ENCODE measurements around the gene ARHGAP23.
"Not testable (repeated sequence)": the region's sequence is repeated elsewhere in the genome, so short reads cannot be mapped to it uniquely, and the experiment has no call there.

ARHGAP23 gene

GRCh38 chr17:38461683-38462082 is 33.4 kb downstream of the ARHGAP23 start:
- Histone ChIP-seq H3K27ac (ENCODE audit: low read length) (no peak overlapping the region), H3K9me3 (ENCODE audit: control insufficient read depth, insufficient read depth, low read length) (no peaks in the 10 kb centered on the region), H3K4me3 (ENCODE audit: low read length) (no peak overlapping the region), H3K4me1 (ENCODE audit: control insufficient read depth, insufficient read depth, low read length) (no peaks in the 10 kb centered on the region), H3K27me3 (ENCODE audit: control insufficient read depth, insufficient read depth, low read length) (no peaks in the 10 kb centered on the region), H3K36me3 (ENCODE audit: control insufficient read depth, insufficient read depth, low read length) (peaks cover 39% of the 10 kb centered on the region)
- WGBS (ENCODE audit: insufficient coverage, insufficient read length) = no CpG with 5 or more reads among the region's 7 CpGs
- DNase-seq (ENCODE audit: low read depth, low spot score) = no peak

- Histone ChIP-seq H3K4me1 (ENCODE audit: control insufficient read depth, insufficient read depth, low read length) (no peaks in the 10 kb centered on the region), H3K36me3 (ENCODE audit: control insufficient read depth, insufficient read depth, low read length) (peaks cover 47% of the 10 kb centered on the region), H3K4me3 (ENCODE audit: low read length) (no peak overlapping the region), H3K27me3 (ENCODE audit: control insufficient read depth, insufficient read depth, low read length) (no peaks in the 10 kb centered on the region), H3K9me3 (ENCODE audit: control insufficient read depth, insufficient read depth, low read length) (no peaks in the 10 kb centered on the region), H3K27ac (ENCODE audit: low read length) (no peak overlapping the region)
- DNase-seq (ENCODE audit: low read depth, low spot score) = no peak
- no CpG with 5 or more reads among the region's 8 CpGs for WGBS (ENCODE audit: insufficient coverage, insufficient read length)
Observed at GRCh38 chr17:38463451-38463858, 35.2 kb downstream of the ARHGAP23 start.

GRCh38 chr17:38464251-38464722 is 36.0 kb downstream of the ARHGAP23 start:
- Histone ChIP-seq H3K27me3 (ENCODE audit: control insufficient read depth, insufficient read depth, low read length) (no peaks in the 10 kb centered on the region), H3K36me3 (ENCODE audit: control insufficient read depth, insufficient read depth, low read length) (peaks cover 44% of the 10 kb centered on the region), H3K27ac (ENCODE audit: low read length) (no peak overlapping the region), H3K4me1 (ENCODE audit: control insufficient read depth, insufficient read depth, low read length) (no peaks in the 10 kb centered on the region), H3K4me3 (ENCODE audit: low read length) (no peak overlapping the region; the same call in 1 of the 2 replicates), H3K9me3 (ENCODE audit: control insufficient read depth, insufficient read depth, low read length) (no peaks in the 10 kb centered on the region)
- WGBS (ENCODE audit: insufficient coverage, insufficient read length) = no CpG with 5 or more reads among the region's 9 CpGs
- DNase-seq (ENCODE audit: low read depth, low spot score) = no peak

GRCh38 chr17:38464723-38465390 is 36.6 kb downstream of the ARHGAP23 start:
- no peak overlapping the region for H3K27ac ChIP-seq (ENCODE audit: low read length)

GRCh38 chr17:38465391-38466345 is 37.4 kb downstream of the ARHGAP23 start:
- no peak for DNase-seq (ENCODE audit: low read depth, low spot score)
- peaks cover 48% of the 10 kb centered on the region for H3K36me3 ChIP-seq (ENCODE audit: control insufficient read depth, insufficient read depth, low read length)

More at GRCh38 chr17:38464723-38465390, 36.6 kb downstream of the ARHGAP23 start:
- no peaks in the 10 kb centered on the region for H3K27me3 ChIP-seq (ENCODE audit: control insufficient read depth, insufficient read depth, low read length)
- H3K4me3 ChIP-seq (ENCODE audit: low read length) = no peak overlapping the region
- DNase-seq (ENCODE audit: low read depth, low spot score) = no peak
- no CpG with 5 or more reads among the region's 28 CpGs for WGBS (ENCODE audit: insufficient coverage, insufficient read length)
- H3K4me1 ChIP-seq (ENCODE audit: control insufficient read depth, insufficient read depth, low read length) = no peaks in the 10 kb centered on the region
- no peaks in the 10 kb centered on the region for H3K9me3 ChIP-seq (ENCODE audit: control insufficient read depth, insufficient read depth, low read length)
- peaks cover 48% of the 10 kb centered on the region for H3K36me3 ChIP-seq (ENCODE audit: control insufficient read depth, insufficient read depth, low read length)

GRCh38 chr17:38466346-38467315 is 38.4 kb downstream of the ARHGAP23 start:
- Histone ChIP-seq H3K36me3 (ENCODE audit: control insufficient read depth, insufficient read depth, low read length) (peaks cover 51% of the 10 kb centered on the region), H3K27me3 (ENCODE audit: control insufficient read depth, insufficient read depth, low read length) (no peaks in the 10 kb centered on the region), H3K27ac (ENCODE audit: low read length) (no peak overlapping the region), H3K4me3 (ENCODE audit: low read length) (no peak overlapping the region), H3K4me1 (ENCODE audit: control insufficient read depth, insufficient read depth, low read length) (no peaks in the 10 kb centered on the region), H3K9me3 (ENCODE audit: control insufficient read depth, insufficient read depth, low read length) (no peaks in the 10 kb centered on the region)
- WGBS (ENCODE audit: insufficient coverage, insufficient read length) = no CpG with 5 or more reads among the region's 57 CpGs
- DNase-seq (ENCODE audit: low read depth, low spot score) = no peak

More at GRCh38 chr17:38465391-38466345, 37.4 kb downstream of the ARHGAP23 start:
- no peaks in the 10 kb centered on the region for H3K9me3 ChIP-seq (ENCODE audit: control insufficient read depth, insufficient read depth, low read length)
- no CpG with 5 or more reads among the region's 23 CpGs for WGBS (ENCODE audit: insufficient coverage, insufficient read length)
- H3K4me3 ChIP-seq (ENCODE audit: low read length) = no peak overlapping the region
- H3K27ac ChIP-seq (ENCODE audit: low read length) = no peak overlapping the region
- no peaks in the 10 kb centered on the region for H3K27me3 ChIP-seq (ENCODE audit: control insufficient read depth, insufficient read depth, low read length)
- H3K4me1 ChIP-seq (ENCODE audit: control insufficient read depth, insufficient read depth, low read length) = no peaks in the 10 kb centered on the region

GRCh38 chr17:38467491-38467890 is 39.2 kb downstream of the ARHGAP23 start:
- Histone ChIP-seq H3K27ac (ENCODE audit: low read length) (no peak overlapping the region), H3K36me3 (ENCODE audit: control insufficient read depth, insufficient read depth, low read length) (peaks cover 51% of the 10 kb centered on the region), H3K4me1 (ENCODE audit: control insufficient read depth, insufficient read depth, low read length) (no peaks in the 10 kb centered on the region), H3K27me3 (ENCODE audit: control insufficient read depth, insufficient read depth, low read length) (no peaks in the 10 kb centered on the region), H3K9me3 (ENCODE audit: control insufficient read depth, insufficient read depth, low read length) (no peaks in the 10 kb centered on the region), H3K4me3 (ENCODE audit: low read length) (no peak overlapping the region)
- WGBS (ENCODE audit: insufficient coverage, insufficient read length) = 100% methylated on average over 1 of the region's 1 CpG
- DNase-seq (ENCODE audit: low read depth, low spot score) = no peak

GRCh38 chr17:38469875-38470274 is 41.6 kb downstream of the ARHGAP23 start:
- no CpG with 5 or more reads among the region's 20 CpGs for WGBS (ENCODE audit: insufficient coverage, insufficient read length)
- no peaks in the 10 kb centered on the region for H3K9me3 ChIP-seq (ENCODE audit: control insufficient read depth, insufficient read depth, low read length)
- DNase-seq (ENCODE audit: low read depth, low spot score) = no peak
- H3K27ac ChIP-seq (ENCODE audit: low read length) = no peak overlapping the region
- H3K4me1 ChIP-seq (ENCODE audit: control insufficient read depth, insufficient read depth, low read length) = no peaks in the 10 kb centered on the region
- H3K36me3 ChIP-seq (ENCODE audit: control insufficient read depth, insufficient read depth, low read length) = peaks cover 31% of the 10 kb centered on the region
- H3K27me3 ChIP-seq (ENCODE audit: control insufficient read depth, insufficient read depth, low read length) = no peaks in the 10 kb centered on the region
- no peak overlapping the region for H3K4me3 ChIP-seq (ENCODE audit: low read length)

GRCh38 chr17:38471253-38471652 is 43.0 kb downstream of the ARHGAP23 start:
- not testable (repeated sequence) for H3K9me3 ChIP-seq (ENCODE audit: control insufficient read depth, insufficient read depth, low read length); H3K4me1 ChIP-seq (ENCODE audit: control insufficient read depth, insufficient read depth, low read length); H3K4me3 ChIP-seq (ENCODE audit: low read length); DNase-seq (ENCODE audit: low read depth, low spot score); H3K27ac ChIP-seq (ENCODE audit: low read length); H3K27me3 ChIP-seq (ENCODE audit: control insufficient read depth, insufficient read depth, low read length)
- no CpG with 5 or more reads among the region's 8 CpGs for WGBS (ENCODE audit: insufficient coverage, insufficient read length)
- H3K36me3 ChIP-seq (ENCODE audit: control insufficient read depth, insufficient read depth, low read length) = peaks cover 29% of the 10 kb centered on the region

- no CpG with 5 or more reads among the region's 8 CpGs for WGBS (ENCODE audit: insufficient coverage, insufficient read length)
- H3K4me3 ChIP-seq (ENCODE audit: low read length); H3K4me1 ChIP-seq (ENCODE audit: control insufficient read depth, insufficient read depth, low read length); H3K27ac ChIP-seq (ENCODE audit: low read length); DNase-seq (ENCODE audit: low read depth, low spot score); H3K27me3 ChIP-seq (ENCODE audit: control insufficient read depth, insufficient read depth, low read length); H3K9me3 ChIP-seq (ENCODE audit: control insufficient read depth, insufficient read depth, low read length): not testable (repeated sequence)
- peaks cover 17% of the 10 kb centered on the region for H3K36me3 ChIP-seq (ENCODE audit: control insufficient read depth, insufficient read depth, low read length)
Observed at GRCh38 chr17:38474666-38475065, 46.4 kb downstream of the ARHGAP23 start.
